HG03457 (cell line): ENCODE data around the gene MARCHF10.

ENCODE experiments used
- ATAC-seq: cut with Tn5 transposase; IDR thresholded peaks from one replicate; pipeline ENCODE4 v1.9.1; 2021; ENCODE audit warnings: moderate number of reproducible peaks; ENCODE audit not compliant: unreplicated experiment

MARCHF10 gene

DNA sequence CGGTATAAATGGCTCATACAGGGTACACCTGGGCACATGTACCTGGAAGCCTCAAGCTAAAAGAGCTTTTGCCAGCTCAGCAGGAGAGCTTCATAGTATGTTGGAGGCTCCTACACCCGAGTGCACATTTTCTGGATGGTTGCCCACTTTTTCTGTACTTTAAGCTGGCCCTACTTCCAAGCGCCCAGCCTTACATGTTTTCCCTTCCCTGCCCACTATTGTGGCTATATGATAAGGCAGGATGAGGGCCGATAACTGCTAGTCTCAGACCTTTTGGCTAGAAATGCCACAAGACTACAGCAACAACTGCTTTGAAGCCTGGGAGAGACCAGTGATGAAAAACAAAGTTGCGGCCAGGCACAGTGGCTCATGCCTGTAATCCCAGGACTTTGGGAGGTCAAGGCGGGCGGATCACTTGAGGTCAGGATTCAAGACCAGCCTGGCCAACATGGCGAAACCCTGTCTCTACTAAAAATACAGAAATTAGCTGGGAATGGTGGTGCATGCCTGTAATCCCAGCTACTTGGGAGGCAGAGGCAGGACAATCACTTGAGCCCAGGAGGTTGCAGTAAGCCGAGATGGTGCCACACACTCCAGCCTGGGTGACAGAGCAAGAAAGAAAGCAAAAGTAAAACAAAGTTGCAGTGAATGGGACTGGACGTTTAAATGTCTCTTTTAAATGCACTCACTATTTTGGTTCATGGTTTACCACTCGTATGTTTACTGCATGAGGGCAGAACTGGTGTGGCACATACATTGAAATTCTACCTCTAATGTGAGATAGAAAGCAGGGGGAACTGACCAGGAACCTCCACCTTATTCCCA is 14.2 kb upstream of the MARCHF10 start:
- no peak for ATAC-seq

DNA sequence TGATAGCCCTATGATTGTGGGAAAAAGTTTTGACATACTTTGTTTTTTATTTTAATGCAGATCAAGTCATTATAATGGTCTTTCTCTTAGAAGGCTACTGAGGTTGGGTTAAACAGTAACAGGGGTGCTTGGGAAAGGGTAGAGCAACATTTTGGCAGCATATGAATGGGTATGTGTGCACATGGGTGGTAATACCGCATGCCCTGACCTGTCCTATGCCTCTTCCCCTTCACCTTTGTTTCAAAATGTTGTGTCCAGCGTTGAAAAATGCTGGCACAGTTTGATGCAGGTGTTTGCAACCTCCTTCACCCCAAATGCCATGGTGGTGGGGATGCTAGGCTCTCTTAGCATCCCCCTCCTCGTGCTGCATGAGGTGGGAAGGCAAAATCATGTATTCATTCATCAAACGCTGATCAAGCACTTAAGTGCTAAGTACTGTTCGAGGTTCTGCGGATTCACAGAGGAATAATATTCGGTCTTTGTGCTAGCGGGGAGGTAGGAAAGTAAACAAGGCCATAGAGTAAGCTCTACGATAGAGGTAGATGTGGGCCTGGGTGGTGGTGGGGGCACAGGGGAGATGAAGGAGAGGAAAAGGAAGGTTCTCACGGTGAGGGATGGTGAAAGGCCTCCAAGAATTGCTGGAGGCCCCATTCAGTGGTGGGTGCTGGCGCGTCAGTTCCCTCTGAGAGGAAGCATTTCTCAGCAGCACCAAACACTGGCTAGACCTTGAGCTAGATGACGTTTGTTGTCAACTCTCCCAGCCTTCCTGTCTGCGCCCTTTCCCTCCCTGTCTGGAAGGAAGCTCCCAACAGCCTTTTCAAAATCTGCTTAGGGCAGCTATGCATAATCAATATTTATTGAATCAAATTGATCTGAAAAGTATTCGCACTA is 13.3 kb upstream of the MARCHF10 start:
- no peak for ATAC-seq

DNA sequence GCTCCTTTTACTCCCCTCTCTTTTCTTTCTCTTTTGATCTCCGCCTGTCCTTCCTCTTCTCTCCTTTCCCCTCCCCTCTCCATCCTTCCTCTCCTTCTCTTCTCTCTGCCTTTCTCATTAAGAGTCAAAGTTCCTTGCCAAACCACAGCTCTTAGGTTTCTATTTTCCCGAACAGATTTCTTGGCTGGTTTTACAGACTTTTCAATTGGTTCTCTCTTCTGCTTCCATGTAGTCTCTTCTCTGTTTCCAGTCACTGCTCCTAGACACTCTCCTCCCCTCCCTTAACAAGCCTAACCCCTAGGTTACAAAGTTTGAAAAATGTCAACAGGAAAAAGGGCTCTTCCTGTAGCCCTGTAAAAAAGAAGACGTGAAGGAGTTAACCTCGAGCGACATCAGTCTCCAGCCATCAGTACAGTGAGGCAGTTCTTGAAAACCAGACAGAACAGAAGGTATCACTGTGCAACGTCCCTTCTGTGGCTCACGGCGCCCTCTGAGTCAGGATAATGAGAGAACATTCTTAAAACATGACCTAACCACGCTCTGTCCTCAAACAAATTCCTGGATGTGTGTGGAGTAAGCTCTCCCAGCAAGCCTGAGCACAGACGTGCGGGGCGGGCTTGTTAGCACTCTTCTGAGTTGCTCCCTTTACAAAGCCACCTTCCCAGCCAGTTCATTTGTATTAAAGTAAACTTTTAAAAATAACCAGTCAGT is 11.6 kb upstream of the MARCHF10 start:
- no peak for ATAC-seq

DNA sequence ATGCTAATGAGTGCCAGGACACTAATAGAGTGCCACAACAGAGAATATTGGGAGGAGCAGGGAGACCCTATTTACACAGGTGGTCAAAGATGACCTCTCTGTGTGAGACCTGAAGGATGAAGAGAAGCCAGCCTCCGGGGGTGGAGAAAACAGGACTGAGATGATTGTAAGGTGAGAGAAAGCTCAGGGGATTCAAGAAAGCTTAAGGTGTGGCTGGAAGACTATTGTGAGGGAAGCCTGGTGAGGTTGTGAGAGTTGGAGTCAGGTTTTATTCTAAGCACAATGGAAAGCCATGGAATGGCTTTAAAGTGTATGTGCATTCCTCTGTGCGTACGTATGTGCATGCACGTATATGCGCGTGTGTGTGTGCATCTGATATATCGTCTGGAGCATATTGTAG is 10.4 kb upstream of the MARCHF10 start:
- ATAC-seq, result no peak

DNA sequence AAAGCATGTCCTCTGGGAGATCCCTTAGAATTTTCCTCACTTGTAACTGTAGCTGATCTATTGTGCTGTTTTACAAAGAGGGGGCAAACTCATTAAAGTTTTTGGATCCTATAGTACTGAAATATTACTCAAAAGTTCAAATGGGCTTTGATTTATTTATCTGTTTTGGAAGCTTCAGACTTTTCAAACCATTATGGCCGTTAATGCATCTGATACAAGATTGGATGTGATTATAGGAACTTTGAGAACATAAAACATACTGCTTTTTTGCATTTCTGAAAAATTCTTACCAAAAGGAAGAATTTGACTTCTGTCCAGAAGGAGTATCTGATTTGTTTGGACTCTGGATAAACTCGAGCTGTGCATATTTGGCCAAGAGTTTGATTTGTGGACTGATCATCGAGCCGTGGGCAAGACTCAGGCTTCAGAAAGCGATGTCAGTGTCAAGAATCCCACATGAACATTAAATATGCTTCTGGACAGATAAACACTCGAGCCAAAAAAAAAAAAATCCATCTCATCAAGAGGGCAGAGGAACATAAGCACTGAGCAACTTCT is 8.2 kb upstream of the MARCHF10 start:
- ATAC-seq, result no peak

DNA sequence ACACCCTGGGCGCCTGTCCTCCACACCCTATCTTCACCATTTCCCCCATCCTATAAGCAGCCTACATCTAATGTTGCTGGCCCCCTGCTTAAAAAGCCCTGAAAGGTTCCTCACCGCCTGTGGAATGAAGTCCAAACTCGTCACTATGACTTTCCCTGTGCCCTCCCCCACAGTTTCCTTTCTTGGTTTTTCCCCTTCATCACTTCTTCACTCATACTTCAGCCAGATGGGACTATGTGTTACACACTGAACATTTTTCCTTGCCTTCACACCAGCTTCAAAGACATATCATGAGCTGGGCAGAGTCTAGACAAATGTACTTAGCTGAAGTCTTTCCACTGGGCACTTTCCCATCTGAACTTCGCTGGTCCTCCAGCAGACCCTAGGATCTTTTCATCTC is 1.5 kb upstream of the MARCHF10 start:
- ATAC-seq, result no peak

DNA sequence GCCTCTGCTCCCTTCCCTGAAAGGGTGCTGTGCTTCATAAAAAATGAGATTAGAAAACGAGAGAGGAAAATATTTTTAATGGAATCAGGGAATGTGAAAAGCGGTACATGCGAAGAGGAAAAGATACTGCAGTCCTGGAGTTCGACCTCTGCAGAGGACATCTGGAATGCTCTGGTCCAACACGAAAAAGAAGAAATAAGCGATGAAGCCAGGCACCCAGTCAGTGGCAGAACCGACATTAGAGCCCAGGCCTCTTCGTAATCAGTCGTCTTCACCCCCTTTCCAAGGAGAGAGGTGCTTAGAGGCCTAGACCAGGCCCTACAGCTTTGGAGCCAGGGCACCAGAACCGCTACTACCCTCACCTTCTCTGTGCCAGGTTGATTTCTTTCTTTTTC is 459 bp upstream of the MARCHF10 start:
- ATAC-seq, result no peak

DNA sequence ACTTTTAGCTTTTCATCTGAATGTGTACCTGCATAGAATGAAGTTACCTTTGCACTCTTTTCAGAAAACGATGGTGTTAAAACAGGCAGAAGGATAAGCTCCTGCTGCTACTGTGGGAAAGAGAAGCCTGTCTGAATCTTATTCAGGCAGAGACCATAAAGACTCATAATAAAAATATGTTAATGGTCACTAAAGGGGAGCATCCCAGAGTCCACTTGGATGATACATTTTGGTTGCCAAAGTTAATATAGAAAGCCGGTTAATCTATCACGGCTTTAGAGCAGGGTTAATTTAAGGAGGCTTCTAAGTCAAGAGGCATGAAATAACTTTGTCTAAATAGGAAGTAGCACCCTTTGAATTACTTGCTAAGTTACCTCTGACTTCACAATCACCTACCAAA is 2.9 kb downstream of the MARCHF10 start:
- ATAC-seq, result no peak

DNA sequence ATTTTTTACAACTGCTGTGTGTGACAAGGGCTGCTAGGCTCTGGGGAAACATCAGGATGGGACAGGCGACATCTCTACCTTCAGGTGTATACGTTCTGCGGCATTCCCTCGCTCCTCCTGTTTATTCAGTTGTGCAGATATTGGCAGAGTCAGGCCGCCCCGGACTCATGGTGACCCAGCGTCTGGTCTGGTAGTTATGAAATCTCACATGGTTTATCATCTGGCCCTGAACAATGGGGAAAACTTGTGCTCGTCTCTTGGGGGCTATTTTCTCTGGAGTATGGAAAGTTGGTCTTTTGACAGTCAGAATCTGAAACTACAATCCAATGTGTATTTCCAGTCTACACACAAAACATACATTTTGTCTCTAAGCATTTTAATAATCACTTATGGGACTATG is 3.3 kb downstream of the MARCHF10 start:
- no peak for ATAC-seq

DNA sequence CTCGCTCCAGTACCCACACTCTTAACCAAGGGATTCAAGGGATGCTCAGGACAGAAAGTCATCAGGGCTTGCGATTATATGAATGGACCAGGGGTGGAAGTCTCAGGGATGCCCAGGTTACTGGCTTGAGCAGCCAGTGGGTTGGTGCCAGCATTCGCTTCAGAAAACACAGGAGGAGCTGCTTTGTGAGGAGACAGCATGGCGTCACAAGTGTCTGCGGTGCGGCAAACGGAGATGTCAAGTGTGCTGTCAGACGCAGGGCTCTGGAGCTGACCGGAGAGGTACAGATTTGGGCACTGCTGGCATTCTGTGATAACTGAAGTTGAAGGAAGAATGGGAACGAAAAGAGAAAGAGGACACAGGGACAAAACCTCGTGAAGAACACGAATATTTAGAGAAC is 4.1 kb downstream of the MARCHF10 start:
- ATAC-seq, result no peak

DNA sequence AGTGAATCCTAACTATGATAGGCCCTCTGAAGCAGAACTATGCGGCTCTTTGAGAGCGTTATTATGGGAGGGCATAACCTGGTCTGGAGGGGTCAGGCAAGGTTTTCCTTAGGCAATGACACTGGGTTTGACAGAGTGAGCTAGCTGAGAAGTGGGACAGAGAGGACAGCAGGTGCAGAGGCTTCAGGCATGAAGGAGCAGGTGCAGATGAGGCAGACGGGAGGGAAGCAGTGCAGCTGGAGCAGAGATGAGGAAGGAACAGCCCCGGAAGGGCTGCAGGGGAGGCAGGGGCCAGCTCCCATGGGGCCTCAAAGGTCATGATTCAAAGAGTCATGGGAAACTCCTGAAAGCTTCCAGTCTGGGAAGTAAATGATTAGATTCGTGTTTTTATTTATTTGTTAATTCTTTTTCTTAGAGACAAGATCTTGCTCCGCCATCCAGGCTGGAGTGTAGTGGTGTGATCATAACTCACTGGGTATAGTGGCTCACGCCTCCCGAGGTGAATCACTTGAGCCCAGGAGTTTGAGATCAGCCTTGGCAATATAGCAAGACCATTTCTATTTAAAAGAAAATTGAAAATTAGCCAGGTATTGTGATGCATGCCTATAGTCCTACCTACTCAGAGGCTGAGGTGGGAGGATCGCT is 5.4 kb downstream of the MARCHF10 start:
- no peak for ATAC-seq

DNA sequence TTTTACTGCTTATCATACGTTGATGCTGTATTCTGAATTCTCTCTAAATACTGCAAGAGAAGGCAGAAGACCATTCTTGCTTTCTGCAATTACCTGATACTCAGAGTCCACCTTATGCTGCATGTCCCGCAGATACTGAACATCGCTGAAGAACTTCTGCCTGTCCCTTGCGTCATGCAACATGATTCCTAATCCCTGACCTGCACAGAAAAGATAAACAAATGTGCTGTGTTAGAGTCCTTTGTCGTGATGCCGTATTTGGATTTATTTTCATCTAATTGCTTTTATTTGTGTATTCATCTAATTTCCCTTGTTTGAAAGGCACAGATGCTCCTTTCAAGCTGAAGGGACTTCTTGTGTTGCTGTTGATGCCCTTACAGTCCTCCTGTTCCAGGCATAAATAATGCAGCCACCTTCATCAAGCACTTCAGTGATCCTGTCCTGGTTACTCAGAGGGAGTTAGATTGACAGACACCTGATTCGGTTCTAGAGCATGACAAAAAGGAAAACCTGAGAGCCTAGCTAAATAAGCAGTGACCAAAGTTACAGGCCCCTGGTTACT is 6.5 kb downstream of the MARCHF10 start:
- ATAC-seq, result no peak

DNA sequence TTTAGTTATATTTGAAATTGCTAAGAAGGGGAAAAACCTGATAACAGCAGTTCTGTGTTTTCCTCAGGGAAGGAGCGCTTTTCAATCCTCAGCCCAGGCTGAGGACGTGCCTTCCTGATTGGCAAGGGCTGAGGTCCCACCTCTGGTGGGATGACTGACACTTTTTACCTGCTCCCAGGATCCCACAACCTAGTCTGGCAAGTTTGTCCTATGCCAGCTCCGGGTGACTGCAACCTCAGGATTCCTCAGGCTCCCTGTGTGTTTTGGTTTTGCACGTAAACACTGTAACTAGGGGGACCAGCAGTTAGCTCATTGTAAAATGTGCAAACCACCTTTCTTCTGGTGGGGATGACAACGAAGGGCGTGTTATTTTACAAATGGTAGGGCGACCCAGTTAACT is 7.5 kb downstream of the MARCHF10 start:
- no peak for ATAC-seq

DNA sequence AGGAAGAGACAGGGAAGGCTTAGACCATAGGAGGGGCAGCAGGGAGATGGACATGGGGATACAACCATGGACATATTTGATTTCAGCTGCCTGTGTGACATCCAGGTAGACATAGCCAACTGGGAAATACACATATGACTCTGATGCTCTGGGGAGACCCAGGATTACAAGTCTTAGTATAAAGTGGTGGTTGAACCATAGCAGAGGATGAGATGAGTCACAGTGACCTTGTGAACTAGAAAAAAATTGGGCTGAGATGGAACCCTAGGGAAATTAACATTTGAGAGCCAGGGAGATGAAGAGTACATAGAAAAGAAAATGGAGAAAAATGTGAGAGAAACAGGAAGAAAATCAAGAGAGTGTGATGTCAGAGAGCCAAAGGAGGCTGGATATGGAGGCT is 10.2 kb downstream of the MARCHF10 start:
- no peak for ATAC-seq

DNA sequence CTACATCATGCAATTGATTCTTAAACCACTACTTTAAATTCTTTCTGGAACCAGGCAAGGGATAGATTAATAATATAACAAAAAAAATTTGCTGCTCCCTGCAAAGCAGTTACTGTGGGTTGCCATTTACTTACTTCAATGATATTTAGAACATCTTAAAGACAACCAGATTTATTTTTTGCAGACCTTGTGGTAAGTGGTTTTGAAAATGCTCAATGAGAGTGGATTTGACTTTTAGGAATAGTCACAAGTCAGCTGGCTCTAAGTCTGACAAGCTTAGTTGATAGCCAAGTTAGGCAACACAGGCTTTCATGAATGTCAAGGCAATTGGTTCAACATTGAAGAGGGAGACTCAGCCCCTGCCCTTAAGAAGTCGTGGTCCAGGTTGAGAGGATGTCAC is 11.8 kb downstream of the MARCHF10 start:
- no peak for ATAC-seq

DNA sequence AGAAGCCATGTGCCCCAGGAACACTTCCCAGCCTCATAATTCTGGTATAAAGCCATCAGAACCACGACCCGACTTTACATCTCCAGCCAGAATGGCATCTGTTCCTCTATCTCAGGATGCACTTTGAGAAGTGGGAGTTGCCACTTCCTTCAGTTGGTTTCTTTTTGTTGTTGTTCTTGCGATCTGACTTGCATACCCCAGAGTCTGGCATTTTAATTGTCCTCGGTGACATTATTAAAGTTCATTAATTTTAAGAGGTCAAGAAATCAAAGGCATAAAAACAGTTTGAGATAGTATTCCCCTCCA is 13.5 kb downstream of the MARCHF10 start:
- ATAC-seq, result no peak

DNA sequence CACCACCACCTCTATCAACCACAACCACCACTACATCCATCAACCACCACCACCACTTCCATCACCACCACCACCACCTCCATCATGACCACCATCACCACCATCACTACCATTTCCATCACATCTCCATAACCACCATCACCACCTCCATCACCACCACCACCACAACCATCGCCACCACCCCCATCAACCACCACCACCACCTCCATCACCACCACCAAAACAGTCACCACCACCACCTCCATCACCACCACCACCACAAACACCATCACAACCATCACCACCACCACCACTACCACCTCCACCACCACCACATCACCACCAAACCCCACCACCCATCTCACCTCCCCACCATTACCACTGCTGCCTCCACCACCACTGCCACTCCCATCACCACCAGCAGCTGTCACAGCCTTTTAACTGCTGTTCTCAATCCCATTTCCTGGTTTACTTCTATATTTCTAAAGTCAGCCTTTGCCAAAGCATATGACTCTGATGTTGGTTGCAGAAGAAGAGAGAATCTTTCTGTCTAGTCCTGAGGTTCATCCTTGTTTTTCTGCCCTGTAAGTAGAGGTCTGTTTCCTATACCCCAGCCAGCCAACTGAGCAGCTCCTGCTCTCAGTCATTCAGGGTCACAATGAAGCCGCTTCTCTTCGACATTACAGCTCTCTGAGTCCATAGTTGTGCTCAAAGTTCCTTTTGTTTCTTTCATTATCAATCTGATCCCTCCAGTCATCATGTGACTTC is 14.0 kb downstream of the MARCHF10 start:
- no peak for ATAC-seq

DNA sequence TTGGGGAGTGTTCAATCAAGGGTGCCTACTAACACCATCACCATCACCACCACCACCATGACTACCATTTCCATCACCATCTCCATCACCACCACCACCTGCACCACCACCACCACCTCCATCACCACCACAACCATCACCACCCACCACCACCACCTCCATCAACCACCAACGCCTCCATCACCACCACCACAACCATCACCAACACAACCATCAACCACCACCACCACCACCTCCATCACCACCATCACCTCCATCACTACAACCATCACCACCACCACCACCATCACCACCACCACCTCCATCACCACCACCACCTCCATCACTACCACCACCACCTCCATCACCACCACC is 15.7 kb downstream of the MARCHF10 start:
- no peak for ATAC-seq

DNA sequence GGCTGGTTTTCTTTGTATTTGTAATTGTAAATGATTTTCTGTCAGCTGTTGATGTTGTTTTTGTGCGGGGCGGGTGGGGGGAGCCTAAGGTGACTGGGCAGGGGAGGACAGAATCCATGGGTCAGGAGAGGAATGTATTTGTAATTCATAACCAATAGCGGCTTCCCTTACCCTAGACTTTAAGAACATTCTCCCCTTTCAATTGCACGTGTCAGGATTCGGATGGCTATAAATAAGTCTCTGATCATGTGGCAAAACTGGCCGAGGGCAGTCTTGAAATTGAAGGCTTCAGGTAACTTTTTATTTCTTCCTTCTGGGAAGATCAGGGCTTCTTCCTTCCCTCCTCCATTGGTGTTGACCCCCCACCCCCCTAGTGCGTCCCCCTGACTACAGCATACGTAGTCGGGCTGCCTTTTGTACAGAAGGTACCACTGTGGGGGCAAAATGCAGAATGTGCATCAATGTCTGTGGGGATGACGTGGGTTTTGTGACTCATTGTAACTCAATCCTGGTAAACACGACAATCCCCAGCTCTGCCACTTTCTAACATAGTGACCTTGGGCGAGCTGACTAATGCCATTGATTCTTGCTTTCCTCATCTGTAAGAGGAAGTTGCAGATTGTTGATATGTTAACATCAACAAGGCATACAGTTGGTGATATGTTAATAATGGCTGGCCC is 16.2 kb downstream of the MARCHF10 start:
- no peak for ATAC-seq
